Muscle layer of duodenum (tissue), 2 donors: ENCODE results near the gene ABCG1.

ENCODE experiments used
- H3K27ac ChIP-seq: one replicate; pipeline ENCODE4 v1.7.0; 2013; ENCODE audit warnings: mild to moderate bottlenecking, low read length
- H3K27me3 ChIP-seq: one replicate; pipeline ENCODE4 v1.7.0; 2013; ENCODE audit warnings: low read depth, mild to moderate bottlenecking, control low read depth, low read length
- H3K36me3 ChIP-seq, 2 donors: one replicate each; pipeline ENCODE4 v1.7.0; 2013; ENCODE audit warnings: low read length in 2 of 2, control low read depth in 1 of 2, mild to moderate bottlenecking in 1 of 2; ENCODE audit not compliant: insufficient read depth in 2 of 2, control insufficient read depth in 1 of 2
- H3K4me1 ChIP-seq, 2 donors: one replicate each; pipeline ENCODE4 v1.7.0; 2013; ENCODE audit warnings: low read length in 2 of 2, mild to moderate bottlenecking in 2 of 2, control low read depth in 1 of 2, moderate library complexity in 1 of 2; ENCODE audit not compliant: insufficient read depth in 2 of 2, control insufficient read depth in 1 of 2
- H3K4me3 ChIP-seq, 2 donors: one replicate each; pipeline ENCODE4 v1.7.0; 2013; ENCODE audit warnings: low read length in 2 of 2, low read depth in 1 of 2, mild to moderate bottlenecking in 1 of 2
- H3K9me3 ChIP-seq, 2 donors: one replicate each; pipeline ENCODE4 v1.7.0; 2013; ENCODE audit warnings: low read length in 2 of 2, control low read depth in 1 of 2, mild to moderate bottlenecking in 1 of 2; ENCODE audit not compliant: control insufficient read depth in 1 of 2
- donor health status: healthy.

ABCG1 gene

GRCh38 chr21:42237161-42237560, 18.2 kb downstream of the ABCG1 start:
- H3K4me3 ChIP-seq: no peak overlapping the region
- peaks cover 30 to 36% of the 10 kb centered on the region in 2 donors for H3K4me1 ChIP-seq
- H3K27ac ChIP-seq: no peak overlapping the region

GRCh38 chr21:42237577-42237976, 18.6 kb downstream of the ABCG1 start:
- Histone ChIP-seq H3K36me3 (no peaks in the 10 kb centered on the region), H3K27ac (no peak overlapping the region), H3K4me1 (peaks cover 26 to 32% of the 10 kb centered on the region in 2 donors), H3K27me3 (no peaks in the 10 kb centered on the region), H3K4me3 (no peak overlapping the region), H3K9me3 (no peaks in the 10 kb centered on the region)

More at GRCh38 chr21:42237161-42237560, 18.2 kb downstream of the ABCG1 start:
- Histone ChIP-seq H3K36me3 (no peaks in the 10 kb centered on the region), H3K9me3 (no peaks in the 10 kb centered on the region), H3K27me3 (no peaks in the 10 kb centered on the region)

- Histone ChIP-seq H3K36me3 (no peaks in the 10 kb centered on the region), H3K27me3 (no peaks in the 10 kb centered on the region), H3K4me1 (peaks cover 18 to 26% of the 10 kb centered on the region in 2 donors), H3K4me3 (no peak overlapping the region), H3K27ac (no peak overlapping the region), H3K9me3 (no peaks in the 10 kb centered on the region)
Observed at GRCh38 chr21:42238185-42238934, 19.4 kb downstream of the ABCG1 start.

GRCh38 chr21:42239556-42239955, 20.6 kb downstream of the ABCG1 start:
- H3K4me1 ChIP-seq: peaks cover 6 to 15% of the 10 kb centered on the region in 2 donors
- no peak overlapping the region for H3K27ac ChIP-seq
- no peaks in the 10 kb centered on the region for H3K27me3 ChIP-seq
- no peak overlapping the region for H3K4me3 ChIP-seq
- no peaks in the 10 kb centered on the region for H3K9me3 ChIP-seq
- no peaks in the 10 kb centered on the region for H3K36me3 ChIP-seq

GRCh38 chr21:42239973-42240372, 21.0 kb downstream of the ABCG1 start:
- no peak overlapping the region for H3K27ac ChIP-seq
- H3K4me1 ChIP-seq: peaks cover 6 to 12% of the 10 kb centered on the region in 2 donors
- no peak overlapping the region for H3K4me3 ChIP-seq
- H3K27me3 ChIP-seq: no peaks in the 10 kb centered on the region
- H3K9me3 ChIP-seq: no peaks in the 10 kb centered on the region
- no peaks in the 10 kb centered on the region for H3K36me3 ChIP-seq

- no peaks in the 10 kb centered on the region for H3K27me3 ChIP-seq
- no peak overlapping the region for H3K27ac ChIP-seq
- no peaks in the 10 kb centered on the region for H3K9me3 ChIP-seq
- H3K36me3 ChIP-seq: no peaks in the 10 kb centered on the region
- H3K4me1 ChIP-seq: peaks cover 0 to 6% of the 10 kb centered on the region in 2 donors
- no peak overlapping the region for H3K4me3 ChIP-seq
Observed at GRCh38 chr21:42242611-42243010, 23.7 kb downstream of the ABCG1 start.

GRCh38 chr21:42243026-42243425, 24.1 kb downstream of the ABCG1 start:
- H3K4me1 ChIP-seq: peaks cover 0 to 6% of the 10 kb centered on the region in 2 donors
- H3K27ac ChIP-seq: no peak overlapping the region
- no peak overlapping the region for H3K4me3 ChIP-seq
- H3K9me3 ChIP-seq: no peaks in the 10 kb centered on the region
- no peaks in the 10 kb centered on the region for H3K36me3 ChIP-seq
- no peaks in the 10 kb centered on the region for H3K27me3 ChIP-seq

GRCh38 chr21:42245331-42246193, 26.6 kb downstream of the ABCG1 start:
- no peaks in the 10 kb centered on the region for H3K9me3 ChIP-seq
- H3K27ac ChIP-seq: no peak overlapping the region
- no peaks in the 10 kb centered on the region for H3K27me3 ChIP-seq
- no peaks in the 10 kb centered on the region for H3K36me3 ChIP-seq
- H3K4me3 ChIP-seq: no peak overlapping the region
- H3K4me1 ChIP-seq: peaks cover 0 to 6% of the 10 kb centered on the region in 2 donors

- Histone ChIP-seq H3K27ac (no peak overlapping the region), H3K27me3 (no peaks in the 10 kb centered on the region), H3K4me3 (no peak overlapping the region), H3K4me1 (peaks cover 0 to 12% of the 10 kb centered on the region in 2 donors), H3K9me3 (no peaks in the 10 kb centered on the region), H3K36me3 (no peaks in the 10 kb centered on the region)
Observed at GRCh38 chr21:42247716-42248115, 28.8 kb downstream of the ABCG1 start.

GRCh38 chr21:42248241-42248640, 29.3 kb downstream of the ABCG1 start:
- no peaks in the 10 kb centered on the region for H3K36me3 ChIP-seq
- peaks cover 0 to 12% of the 10 kb centered on the region in 2 donors for H3K4me1 ChIP-seq
- no peaks in the 10 kb centered on the region for H3K27me3 ChIP-seq
- no peak overlapping the region for H3K4me3 ChIP-seq
- no peaks in the 10 kb centered on the region for H3K9me3 ChIP-seq
- H3K27ac ChIP-seq: no peak overlapping the region

GRCh38 chr21:42248783-42249597, 30.1 kb downstream of the ABCG1 start:
- Histone ChIP-seq H3K4me3 (no peak overlapping the region), H3K36me3 (no peaks in the 10 kb centered on the region), H3K27ac (no peak overlapping the region), H3K9me3 (no peaks in the 10 kb centered on the region), H3K4me1 (peaks cover 0 to 12% of the 10 kb centered on the region in 2 donors), H3K27me3 (no peaks in the 10 kb centered on the region)
